Tongue (tissue), 2 donors: ENCODE measurements around the gene ERBB3. TPM values are rescaled to one million over a fixed set of nuclear protein-coding genes. Genes with fewer than 3 reads are reported as not detected.

Source experiments
- DNase-seq: peaks from one replicate; pipeline ENCODE4 v3.0.0-alpha.2; 2015
- total RNA-seq: library from RNA; depleted of rRNA; stranded (reverse); fragments of >200 nt; gene quantifications from one replicate; pipeline ENCODE4 v1.2.3, GENCODE V29; 2014

Gene ERBB3
- total RNA-seq, 1 donor from 2014 or later, result 147 TPM

- no peak for DNase-seq
Measured at GRCh38 chr12:56137853-56138571, 58.0 kb downstream of the ERBB3 start.

- no peak for DNase-seq
Measured at GRCh38 chr12:56141946-56142784, 62.2 kb downstream of the ERBB3 start.

- no peak for DNase-seq
Measured at GRCh38 chr12:56143217-56143616, 63.3 kb downstream of the ERBB3 start.

DNA sequence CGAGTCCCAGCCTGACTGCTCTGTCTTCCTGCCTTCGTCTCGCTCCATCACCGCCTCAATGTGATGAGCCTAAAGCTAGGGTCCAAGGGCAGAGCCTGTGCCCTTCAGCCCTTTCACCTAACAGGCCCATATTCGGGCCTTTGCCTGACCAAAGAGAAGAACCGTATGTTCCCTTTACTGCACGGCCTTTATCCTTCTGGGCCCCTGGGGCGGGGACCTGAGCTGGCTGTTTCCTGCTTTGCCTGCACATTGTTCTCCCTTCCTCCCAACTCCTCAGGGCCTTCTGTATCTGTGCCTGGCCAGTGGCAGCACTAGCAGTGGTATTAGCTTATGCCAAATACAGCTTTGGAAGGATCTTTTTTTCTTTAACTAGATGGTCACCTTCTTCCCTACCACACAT, 63.9 kb downstream of the ERBB3 start:
- DNase-seq, result no peak

- DNase-seq, result no peak
Measured at GRCh38 chr12:56145217-56145616, 65.3 kb downstream of the ERBB3 start.

GRCh38 chr12:56146492-56147460, 66.8 kb downstream of the ERBB3 start:
- DNase-seq, result no peak

DNA sequence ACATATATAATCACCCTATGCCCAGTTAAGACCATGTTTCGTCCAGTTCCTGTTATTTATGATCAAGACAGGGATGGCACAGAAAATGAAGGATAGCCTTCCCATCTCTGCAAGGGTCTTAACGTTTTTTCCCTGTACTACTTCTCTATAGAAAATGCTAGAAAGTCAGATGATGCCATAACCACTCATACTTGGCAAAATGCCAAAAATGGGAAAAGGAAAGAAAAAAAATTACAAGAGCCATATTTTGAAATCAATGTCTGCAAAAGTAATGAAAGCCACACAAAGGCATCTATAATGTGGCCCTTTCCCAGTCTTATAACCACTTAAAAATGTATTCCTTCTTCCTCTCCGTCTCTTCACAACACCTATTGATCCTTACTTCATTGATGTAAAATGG, 70.6 kb downstream of the ERBB3 start:
- no peak for DNase-seq

GRCh38 chr12:56151672-56152131, 71.7 kb downstream of the ERBB3 start:
- DNase-seq, result peak; percentile 50

DNA sequence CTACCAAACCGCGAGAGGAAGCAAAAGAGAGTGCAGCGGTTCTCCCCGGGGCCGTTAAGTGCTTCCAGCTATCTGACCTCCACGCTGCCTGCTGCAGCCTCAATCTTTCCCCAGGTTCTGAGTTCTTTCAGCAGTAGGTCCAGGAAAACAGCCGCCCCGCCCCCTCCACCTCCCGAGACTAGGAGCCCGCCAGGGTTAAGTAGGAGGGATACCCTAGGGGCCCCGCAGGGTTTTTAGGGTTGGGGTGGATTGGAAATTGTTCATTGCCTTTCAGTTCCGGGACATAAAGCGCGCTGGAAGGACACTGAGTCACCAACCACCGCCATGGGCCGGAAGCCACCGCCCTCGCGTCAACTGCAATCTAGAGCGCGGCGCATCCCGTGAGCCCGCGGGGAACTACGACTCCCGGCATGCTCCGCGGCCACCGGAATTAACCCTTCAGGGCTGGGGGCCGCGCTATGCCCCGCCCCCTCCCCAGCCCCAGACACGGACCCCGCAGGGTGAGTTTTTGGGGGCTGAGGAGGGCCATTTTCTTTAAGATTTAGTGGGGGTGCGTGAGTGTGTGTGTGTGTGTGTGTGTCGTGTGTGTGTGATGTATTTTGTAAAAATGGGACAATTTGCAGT, 72.3 kb downstream of the ERBB3 start, which contains the start of gene MYL6B:
MYL6B (plus strand) TSS at position 456 of the 624 bp plus-strand sequence. CDS start 1,332 bp downstream, outside the sequence.
- peak; percentile 97 for DNase-seq

Other genes starting within 250 kb of the ERBB3 start
- 1.5 TPM for gene MMP19, start 237.2 kb upstream of the ERBB3 start, total RNA-seq
- gene PYM1, start 152.3 kb upstream of the ERBB3 start, total RNA-seq, result 15.5 TPM
- gene DGKA, start 149.0 kb upstream of the ERBB3 start, total RNA-seq, result 50.5 TPM
- 2.1 TPM for gene PMEL, start 114.1 kb upstream of the ERBB3 start, total RNA-seq
- gene CDK2, start 113.3 kb upstream of the ERBB3 start, total RNA-seq, result 14.0 TPM
- 77.1 TPM for gene RAB5B, start 106.1 kb upstream of the ERBB3 start, total RNA-seq
- gene SUOX, start 82.9 kb upstream of the ERBB3 start, total RNA-seq, result 11.1 TPM
- gene IKZF4, start 59.1 kb upstream of the ERBB3 start, total RNA-seq, result 7.3 TPM
- 541 TPM for gene RPS26, start 38.2 kb upstream of the ERBB3 start, total RNA-seq
- gene PA2G4, start 24.4 kb downstream of the ERBB3 start, total RNA-seq, result 98.1 TPM
- 1,420 TPM for gene RPL41, start 36.5 kb downstream of the ERBB3 start, total RNA-seq
- 5.6 TPM for gene ZC3H10, start 38.1 kb downstream of the ERBB3 start, total RNA-seq
- gene ESYT1, start 48.1 kb downstream of the ERBB3 start, total RNA-seq, result 152 TPM
- gene MYL6B, start 72.4 kb downstream of the ERBB3 start, total RNA-seq, result 136 TPM
- gene MYL6, start 78.2 kb downstream of the ERBB3 start, total RNA-seq, result 707 TPM
- 49.0 TPM for gene SMARCC2, start 109.3 kb downstream of the ERBB3 start, total RNA-seq
- gene RNF41, start 141.8 kb downstream of the ERBB3 start, total RNA-seq, result 70.3 TPM
- gene NABP2, start 144.2 kb downstream of the ERBB3 start, total RNA-seq, result 18.2 TPM
- 0.31 TPM for gene SLC39A5, start 149.9 kb downstream of the ERBB3 start, total RNA-seq
- gene ANKRD52, start 178.2 kb downstream of the ERBB3 start, total RNA-seq, result 19.3 TPM
- 49.6 TPM for gene COQ10A, start 186.8 kb downstream of the ERBB3 start, total RNA-seq
- gene CS, start 220.2 kb downstream of the ERBB3 start, total RNA-seq, result 235 TPM
- 45.9 TPM for gene CNPY2, start 235.8 kb downstream of the ERBB3 start, total RNA-seq